Stimulated activated CD8-positive, alpha-beta memory T cell treated with anti-CD3 and anti-CD28 coated beads, Interleukin-4, amount 100 ng/mL, for 24 hours (primary cell): ENCODE results near the gene GRHL3.

Experiments
- DNase-seq: peaks from one replicate; pipeline ENCODE4 v3.0.0-alpha.2; 2020; ENCODE audit warnings: low read depth

GRHL3 gene

DNA sequence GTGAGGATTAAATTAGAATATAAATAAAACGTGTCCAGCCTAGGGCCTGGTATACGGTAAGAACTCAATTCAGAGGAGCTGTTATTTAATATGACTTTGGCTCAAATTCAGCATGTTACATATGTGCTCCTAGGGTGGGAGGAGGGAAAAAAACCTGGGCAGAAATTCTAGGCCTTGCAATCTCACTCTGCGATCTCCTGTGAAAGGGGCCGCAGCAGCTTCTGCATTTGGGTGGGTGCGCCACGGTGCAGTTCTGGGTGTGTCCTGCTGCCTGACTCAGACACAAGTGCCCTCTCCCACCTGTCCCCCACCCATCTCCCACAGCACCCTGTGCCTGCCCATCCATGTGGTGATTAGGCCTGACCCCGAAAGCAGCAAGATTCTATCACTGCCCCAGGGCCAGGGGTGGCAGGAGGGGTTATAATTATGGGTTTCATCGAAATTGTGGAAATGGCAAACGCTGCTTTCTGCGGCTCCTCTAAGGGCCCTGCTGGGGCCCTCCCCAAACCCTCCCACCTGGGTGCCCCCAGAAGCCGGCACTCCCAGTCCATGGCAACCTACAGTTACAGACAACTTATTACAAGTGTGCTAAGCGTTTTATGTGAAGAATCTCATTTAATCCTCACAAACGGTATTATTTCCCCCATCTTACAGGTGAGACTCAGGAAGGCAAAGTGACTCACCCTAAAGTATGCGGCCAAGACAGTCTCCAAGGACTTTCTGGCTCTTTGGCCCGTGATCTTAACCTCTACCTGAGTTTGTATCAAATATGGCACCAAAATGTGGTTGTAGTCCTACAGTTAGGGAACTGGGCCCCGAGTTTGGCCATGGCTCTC lies 25.5 kb upstream of the GRHL3 start:
- DNase-seq: no peak

DNA sequence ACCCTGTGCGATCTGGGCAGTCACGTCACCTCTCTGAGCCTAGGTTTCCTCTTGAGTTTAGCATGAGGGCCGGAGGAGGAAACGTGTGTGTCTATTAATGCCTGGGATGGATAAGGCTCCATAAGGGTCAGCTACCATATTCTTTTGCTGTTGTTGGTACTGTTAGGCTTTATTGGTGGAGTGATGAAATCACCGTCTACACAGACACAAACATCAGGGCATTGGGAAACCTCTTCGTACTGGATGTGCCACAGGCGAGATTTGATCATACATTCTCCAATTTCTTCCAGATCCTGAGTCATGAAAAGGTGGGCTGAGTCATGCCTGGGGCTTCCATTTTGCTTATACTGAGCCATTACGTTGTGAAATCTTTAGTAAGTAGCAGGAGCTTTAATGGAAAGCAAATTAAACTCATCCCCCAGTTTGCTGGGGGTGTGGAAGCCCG lies 24.9 kb upstream of the GRHL3 start:
- no peak for DNase-seq

DNA sequence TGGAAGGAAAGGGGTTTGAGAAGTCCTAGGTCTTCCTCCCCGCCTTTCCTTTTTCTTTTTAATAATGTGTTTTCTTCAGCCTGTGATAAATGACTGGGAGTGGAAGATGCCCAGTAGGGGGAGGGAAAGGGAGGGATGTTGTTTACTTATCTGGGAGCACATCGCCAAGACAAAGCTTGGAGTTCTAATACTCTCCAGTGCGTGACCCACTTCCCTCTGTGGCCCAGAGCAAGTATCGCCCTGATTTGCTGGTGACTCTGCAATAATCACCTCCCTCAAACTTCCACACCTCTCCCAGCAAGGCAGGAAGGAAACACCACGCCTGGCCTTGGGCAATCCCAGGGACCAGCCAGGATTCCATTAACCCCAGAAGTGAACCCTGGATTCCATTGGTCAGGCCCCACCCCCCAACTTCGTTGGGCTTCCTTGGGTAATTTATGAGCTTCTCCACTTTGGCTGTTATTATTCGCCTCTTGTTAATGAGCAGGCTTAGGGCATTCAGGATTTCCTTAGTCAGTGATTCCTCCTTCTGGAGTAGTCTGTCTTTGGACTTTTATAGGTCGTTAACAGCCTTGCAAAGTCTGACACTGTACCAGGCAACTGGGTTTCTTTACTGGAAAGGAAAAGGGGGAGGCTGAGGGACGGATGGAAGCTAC lies 24.3 kb upstream of the GRHL3 start:
- no peak for DNase-seq

DNA sequence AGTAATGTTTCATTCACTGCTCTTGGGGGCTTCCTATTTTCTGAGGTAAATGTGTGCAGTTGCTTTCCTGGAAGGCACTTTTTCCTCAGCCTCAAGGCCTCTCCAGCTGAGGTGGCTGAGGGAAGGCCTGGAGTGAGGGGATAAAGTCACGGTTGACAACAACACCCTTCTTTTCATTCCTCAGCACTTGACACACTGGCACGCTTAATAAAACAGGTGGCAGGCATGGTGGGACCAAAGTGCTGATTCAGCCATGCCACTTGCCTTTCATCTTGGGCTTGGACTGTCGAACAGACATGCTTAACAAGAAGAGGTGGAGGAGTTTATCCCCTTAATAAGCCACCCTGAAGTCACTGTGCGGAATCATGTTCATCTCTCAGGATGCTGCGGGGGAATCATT lies 23.6 kb upstream of the GRHL3 start:
- DNase-seq: no peak

DNA sequence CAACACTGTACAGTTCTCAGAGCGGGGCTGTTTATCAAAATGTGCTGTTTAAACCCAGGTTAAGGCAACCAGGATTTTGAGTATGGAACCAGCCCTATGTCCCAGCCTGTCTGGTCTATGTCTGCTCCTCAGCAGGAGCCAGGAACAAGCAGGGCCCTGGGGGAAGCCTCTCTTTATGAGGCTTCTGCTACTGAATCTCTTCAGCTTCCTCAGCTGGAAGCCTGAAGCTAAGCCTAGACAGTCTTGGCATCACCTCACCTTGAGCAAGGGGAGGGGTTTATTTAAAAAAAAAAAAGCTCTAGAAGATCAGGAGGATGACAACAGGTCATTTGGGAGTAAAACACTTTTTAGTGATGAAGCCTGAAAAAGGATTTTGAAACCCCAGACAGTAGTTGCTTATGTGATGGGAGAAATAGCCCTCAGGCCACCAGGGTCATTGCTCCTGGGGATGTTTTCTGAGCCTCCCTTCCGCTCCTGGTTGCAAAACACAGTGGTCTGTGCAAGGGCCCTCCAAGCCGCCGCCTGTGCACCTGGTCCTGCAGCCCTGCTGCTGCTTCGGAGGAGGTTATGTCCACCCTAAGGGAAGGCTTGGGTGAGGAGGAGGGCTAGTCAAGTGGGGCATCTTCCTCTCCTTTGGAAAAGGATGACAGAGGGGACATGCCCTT lies 21.8 kb upstream of the GRHL3 start:
- DNase-seq: no peak

DNA sequence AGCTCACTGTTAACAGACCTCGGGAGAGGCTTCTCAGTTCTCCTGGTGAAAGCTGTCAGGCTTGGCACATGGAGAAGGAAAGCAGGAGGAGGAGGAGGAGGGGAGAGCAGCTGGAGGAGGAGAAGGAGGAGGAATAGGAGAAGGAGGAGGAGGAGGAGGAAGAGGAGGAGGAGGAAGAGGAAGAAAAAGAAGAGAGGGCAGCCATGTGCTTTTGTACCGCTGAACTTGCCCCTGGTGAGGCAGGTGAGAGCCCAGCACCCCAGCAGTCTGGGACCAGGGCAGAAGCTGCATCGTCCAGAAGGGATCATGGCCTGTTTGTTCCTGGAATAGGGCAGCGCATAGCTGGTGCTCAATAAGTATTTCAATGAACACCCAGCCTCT lies 21.3 kb upstream of the GRHL3 start:
- DNase-seq: no peak

DNA sequence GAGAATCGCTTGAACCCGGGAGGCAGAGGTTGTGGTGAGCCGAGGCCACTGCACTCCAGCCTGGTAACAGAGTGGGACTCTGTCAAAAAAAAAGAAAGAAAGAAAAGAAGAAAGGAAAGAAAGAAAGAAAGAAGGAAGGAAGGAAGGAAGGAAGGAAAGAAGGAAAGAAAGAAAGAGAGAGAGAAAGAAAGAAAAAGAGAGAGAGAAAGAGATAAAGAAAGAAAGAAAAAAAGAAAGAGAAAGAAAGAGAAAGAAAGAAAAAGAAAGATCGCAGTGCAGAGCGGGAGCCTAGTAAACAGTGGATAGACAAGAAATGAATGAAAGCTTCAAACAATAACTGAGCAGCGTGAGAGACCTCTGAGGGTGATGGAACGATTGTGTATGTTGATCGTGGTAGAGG lies 20.6 kb upstream of the GRHL3 start:
- no peak for DNase-seq

DNA sequence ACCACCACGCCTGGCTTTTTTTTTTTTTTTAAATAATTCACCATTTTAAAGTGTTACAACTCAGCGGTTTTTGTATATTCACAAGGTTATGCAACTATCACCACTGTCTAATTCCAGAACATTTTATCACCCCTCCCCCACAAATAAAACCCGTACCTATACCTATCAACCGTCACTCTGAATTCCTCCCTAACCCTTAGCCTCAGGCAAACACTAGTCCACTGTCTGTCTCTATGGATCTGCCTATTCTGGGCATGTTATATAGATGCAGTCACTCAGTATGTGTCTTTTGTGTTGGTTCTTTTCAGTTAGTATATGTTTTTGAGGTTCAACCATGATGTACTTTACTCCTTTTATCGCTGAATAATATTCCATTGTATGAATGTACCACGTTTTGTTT lies 19.3 kb upstream of the GRHL3 start:
- DNase-seq: no peak

DNA sequence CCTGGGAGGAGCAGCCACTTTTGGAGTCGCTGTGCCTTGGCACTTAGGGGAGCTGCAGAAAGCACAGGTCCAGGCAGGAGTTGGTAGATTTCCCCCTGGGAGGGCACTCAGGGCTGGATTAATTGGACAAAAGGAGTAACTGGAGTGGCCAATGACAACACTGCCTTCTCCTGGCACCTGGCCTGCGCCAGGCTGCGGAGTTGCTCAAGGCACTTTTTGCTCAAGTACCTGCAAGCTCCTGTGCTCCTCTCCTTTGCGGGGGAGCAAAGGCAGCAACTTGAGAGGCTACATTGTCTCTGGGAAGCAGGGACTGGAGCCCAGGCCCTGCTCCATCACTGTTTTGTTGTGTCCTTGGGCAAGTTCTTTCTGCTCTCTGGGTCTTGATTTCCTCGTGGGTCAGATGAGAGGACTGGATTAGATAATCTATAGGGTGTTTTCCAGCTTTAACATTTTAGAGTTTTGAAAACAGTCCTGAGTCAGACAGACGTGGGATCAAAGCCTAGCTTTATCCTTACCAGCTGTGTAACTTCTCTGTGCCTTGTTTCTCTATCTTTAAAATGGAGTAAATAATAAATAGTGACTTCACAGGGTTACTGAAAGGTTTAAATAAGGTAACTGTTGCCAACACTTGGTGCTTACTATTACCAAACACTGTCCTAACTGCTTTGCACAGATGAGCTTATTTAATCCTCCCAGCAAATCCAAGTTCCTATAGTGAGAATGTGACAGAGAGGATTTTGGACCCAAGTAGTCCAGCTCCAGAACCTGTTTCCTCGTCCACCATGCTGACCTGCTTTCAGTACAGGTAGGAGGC lies 18.0 kb upstream of the GRHL3 start:
- DNase-seq: no peak

DNA sequence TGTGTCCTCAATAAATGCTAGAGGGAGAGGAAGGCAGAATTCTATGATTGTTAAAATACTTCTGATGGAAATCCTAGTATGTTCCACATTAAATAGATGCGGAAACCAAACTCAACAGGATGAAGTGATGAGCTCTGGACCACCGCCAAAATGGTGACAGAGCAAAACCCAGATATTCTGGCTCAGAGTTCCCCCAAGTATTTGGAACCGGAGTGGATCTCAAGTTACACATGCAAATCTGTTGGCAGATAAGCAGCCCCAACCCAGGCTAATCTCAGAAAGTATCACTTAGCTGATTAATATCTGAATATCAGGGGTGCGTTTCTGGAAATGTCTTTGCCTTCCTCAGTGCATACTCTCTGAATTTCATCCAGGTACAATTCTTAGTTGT lies 17.4 kb upstream of the GRHL3 start:
- DNase-seq: no peak

DNA sequence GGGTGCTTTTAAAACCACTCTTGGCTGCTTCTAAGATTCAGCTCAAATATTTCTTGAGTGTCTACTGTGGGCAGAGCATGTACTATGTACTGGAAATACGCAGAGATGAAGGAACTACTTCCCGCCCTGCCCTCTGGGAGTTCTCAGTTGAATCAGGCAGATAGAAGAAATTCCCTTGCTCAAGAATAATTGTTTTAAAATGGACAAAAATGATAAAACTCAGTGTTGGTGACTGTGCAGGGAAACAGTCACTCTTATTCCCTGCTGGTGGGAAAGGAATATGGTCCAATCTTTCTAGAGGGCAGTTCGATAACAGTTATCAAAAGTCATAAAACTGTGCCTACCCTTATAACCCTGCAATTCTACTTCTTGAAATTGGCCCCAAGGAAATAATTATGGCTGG lies 16.9 kb upstream of the GRHL3 start:
- DNase-seq: no peak

DNA sequence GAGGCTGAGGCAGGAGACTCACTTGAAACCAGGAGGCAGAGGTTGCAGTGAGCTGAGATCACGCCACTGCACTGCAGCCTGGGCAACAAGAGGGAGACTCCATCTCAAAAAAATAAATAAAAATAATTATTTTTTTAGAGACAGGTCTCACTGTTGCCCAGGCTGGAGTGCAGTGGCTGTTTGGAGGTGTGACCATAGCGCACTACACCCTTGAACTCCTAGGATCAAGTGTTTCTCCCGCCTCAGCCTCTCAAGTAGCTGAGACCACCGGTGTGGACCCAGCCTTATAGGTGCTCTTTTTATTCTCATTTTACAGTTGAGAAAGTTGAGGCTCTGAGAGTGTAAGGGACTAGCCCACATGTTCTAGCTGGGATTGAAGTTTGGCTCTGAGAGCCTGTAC lies 15.6 kb upstream of the GRHL3 start:
- DNase-seq: no peak

DNA sequence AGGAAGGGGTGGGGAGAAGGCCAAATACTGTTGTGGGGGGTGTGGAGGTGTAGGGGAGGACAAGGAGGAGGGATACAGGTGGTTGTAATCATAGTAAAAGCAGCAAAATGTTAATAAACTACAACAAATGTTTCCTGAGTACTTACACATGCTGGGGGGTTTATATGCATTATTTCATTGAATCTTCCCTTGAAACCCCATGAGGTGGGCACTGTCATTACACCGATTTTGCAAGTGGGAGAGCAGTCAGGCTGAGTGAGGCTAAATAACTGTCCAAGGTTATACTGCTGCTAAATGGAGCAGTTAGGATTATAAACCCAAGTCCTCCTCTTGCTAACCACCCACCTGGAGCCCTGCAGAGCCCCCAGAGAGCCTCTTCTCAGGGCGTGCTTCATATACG lies 14.4 kb upstream of the GRHL3 start:
- DNase-seq: no peak

DNA sequence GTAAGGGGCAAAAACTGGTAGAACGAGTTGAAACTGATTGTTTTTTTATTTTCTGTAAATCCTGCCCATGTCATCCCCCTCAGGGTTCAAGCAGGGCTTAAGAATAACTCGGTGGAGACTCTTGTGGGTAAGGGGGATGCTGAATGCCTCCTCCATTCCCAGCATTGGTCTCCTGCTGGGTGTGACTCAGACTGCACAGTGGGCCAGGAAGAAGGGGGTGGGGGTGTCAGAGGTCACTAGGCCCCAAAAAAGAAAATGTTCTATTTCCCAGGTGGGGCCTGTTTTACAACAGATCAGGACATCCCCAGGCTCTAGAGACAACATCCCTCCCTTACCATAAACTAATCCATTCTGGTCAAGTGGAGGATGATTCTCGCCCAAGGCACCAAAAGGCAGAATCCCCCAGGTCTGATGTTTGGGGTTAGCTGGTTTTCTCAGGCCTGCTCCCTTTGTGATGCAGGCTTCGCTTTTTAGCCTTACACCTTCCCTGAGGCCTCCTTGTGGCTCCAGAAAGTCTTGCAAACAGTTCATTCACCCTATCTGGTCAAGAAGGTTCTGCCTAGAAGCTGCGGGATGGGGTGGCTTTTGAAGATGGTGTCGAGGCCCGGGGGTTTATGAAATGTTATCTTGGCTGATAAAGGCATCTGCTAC lies 10.7 kb upstream of the GRHL3 start:
- no peak for DNase-seq

DNA sequence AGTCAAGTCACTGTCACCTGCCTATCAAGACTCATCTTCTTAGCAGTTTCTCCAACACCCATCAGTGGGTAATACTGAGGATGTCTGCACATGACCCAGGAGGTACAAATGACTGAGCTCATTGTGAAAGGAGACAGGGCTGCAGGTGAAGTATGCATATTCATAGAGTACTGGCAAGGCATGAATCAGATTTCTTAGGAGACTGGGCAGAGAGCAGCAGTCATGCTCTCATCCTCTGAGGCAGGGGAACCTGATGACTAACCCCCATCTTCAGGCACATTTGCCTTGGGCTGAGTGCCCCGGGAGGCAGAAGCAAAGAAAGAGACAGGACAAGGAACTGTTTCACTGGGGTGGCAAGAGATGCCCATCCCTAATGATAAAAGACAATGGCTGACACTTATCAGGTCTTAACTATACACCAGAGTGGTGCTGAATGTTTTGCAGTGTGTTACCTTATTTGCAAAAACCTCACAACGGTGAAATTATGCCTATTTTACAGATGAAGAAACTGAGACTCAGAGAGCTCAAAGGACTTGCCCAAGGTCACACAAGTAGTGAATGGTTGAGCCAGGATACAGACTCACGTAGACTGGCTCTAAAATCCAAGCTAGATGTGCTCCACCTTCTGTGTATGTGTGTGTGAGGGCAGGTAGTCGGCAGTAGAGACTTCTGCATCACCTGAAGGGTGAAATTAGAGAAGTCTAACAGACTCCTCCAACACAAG lies 9.2 kb upstream of the GRHL3 start:
- no peak for DNase-seq

DNA sequence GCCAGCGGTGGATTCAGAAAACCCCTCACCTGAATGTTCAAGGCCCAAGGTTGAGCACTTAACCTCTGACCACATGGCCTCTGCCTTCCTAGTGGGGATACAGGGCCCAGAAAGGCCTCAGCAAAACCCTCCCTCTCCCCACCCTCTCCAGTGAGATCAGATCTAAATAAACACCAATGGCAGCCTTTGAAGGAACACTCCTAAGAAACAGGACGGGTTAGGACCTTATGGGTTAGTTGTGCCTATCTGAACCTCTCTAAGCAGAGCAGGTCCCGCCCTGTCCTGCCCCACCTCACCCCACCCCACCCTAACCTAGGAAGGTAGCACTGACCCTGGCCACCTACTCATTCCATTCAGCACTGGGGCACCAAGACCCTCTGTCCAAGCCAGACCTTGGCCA lies 7.9 kb upstream of the GRHL3 start:
- no peak for DNase-seq

DNA sequence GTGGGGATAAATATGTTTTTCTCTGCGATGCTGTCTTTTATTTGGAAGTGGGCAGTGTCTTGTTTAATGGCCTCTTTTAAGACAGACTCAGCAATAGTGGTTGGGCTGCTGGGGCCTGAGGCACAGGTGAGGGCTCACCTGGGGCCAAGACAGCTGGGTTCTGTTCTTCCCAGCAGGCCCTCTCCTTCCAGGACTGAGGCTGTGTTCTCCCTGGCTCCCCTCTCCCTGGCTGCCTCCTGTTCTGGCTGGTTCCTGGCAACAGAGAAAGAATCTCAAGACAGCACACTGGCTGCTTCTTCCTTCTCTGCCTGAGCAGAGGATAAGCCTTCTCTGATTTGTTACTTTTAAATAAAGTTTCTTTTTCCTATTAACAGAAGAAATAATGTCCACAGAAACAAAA lies 7.4 kb upstream of the GRHL3 start:
- no peak for DNase-seq

DNA sequence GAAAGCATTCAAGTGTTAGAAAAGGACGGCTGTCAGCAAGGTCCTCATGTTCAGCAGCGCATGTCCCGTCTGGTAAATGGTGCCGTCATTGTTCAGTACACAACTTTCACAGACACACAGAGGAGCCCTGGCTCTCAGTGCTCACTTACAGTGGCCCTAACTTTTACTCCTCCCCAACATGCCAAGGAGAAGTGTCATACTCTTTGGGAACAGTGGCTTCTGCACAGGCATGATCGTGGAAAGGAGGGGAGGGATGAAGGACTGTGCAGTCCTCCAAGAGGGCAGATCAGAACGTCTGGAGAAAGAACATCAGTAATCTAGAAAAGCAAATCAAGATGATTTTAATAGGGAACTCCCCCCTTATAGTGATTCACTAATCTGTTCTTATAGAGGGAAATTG lies 3.8 kb upstream of the GRHL3 start:
- no peak for DNase-seq

DNA sequence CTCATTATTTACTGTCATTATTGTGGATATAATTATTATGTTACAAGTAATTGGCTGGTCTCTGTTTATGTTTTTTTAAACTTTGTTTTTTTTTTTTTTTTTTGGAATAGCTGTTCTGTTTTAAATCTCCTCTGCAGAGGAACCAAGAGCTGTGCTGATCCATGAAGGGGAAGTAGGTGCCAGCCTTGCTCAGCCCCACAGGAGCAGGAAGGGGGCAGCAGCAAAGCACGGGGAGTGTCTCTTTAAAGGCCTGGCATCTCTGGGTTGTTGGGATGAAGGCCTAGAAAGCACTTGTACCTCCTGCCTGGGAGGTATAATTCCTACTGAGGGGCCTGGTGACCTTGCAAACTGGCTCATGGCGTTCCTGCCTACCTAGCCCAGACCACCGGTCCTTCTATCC lies 2.5 kb upstream of the GRHL3 start:
- DNase-seq: no peak

DNA sequence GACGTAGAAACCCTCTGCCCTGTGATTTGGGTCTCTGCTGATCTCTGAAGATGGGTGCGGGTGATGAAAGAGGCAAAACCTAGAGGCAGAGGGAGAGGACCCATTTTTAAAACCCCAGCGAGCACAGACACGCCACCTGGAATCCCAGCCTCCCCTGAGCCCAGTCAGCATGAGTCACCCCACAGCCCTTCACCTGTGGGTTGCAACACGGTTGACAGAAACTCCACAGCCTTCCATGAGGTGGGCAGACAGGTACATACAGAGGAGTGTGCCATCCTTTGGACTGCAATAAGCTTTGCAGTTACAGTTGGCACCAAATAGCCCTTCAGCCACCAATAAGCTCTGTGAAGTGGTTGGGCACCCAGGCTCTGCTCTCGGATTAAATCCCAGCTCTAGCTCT lies 2.1 kb upstream of the GRHL3 start:
- no peak for DNase-seq

DNA sequence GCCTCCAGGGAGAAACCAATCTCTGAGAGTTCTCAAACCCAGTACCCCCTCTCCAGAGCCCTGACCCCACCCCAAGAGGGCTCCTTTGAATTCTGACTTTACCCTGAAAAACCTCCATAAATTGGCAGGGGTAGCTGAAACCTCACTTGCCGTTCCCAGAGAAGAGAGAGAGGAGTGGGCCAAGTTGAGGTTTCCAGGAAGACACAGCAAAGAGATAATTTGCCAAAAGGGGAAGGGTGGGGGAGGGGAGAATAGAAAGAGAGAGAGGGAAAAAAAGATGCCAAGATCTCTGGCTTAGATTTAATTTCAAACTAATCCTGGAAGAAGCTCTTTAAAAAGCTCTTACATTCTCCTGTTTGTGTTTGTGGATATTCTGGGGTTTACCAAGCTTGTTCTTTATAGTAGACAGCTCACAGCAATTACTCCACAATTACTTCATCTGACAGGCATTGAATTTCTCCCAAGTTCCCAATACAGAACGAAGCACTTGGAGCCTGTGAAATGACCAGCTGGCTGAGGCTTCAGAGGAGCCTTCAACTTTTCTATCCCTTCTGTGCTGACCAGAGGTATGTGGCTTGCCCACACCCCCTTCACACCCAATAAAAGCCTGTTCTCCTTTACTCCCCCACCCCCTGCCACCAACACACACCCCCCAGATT lies 1.1 kb upstream of the GRHL3 start:
- no peak for DNase-seq
